H9 (cell line): ENCODE data around the gene EDARADD. TPM values are rescaled to one million over a fixed set of nuclear protein-coding genes. Genes with fewer than 3 reads are reported as not detected.

Experiments
- DNase-seq: peaks from one replicate; pipeline ENCODE4 v3.0.0-alpha.2; 2017
- H2AFZ ChIP-seq: one replicate; pipeline ENCODE4 v1.6.1; 2013; ENCODE audit warnings: mild to moderate bottlenecking, low read length, control low read depth, moderate library complexity
- H2AK5ac ChIP-seq: 2 replicates; pipeline ENCODE4 v1.6.1; 2013; ENCODE audit warnings: low read length, control low read depth, mixed read lengths; ENCODE audit not compliant: insufficient read length
- H2BK120ac ChIP-seq: one replicate; pipeline ENCODE4 v1.6.1; 2013; ENCODE audit warnings: low read depth, mild to moderate bottlenecking, low read length, control low read depth, inconsistent platforms; ENCODE audit not compliant: poor library complexity, severe bottlenecking
- H2BK12ac ChIP-seq: 2 replicates; pipeline ENCODE4 v1.6.1; 2013; ENCODE audit warnings: low read length, control low read depth, mixed read lengths, low read depth; ENCODE audit not compliant: insufficient read length
- H2BK15ac ChIP-seq: 2 replicates; pipeline ENCODE4 v1.6.1; 2013; ENCODE audit warnings: low read depth, low read length, control low read depth
- H2BK20ac ChIP-seq: one replicate; pipeline ENCODE4 v1.6.1; 2013; ENCODE audit warnings: low read depth, mild to moderate bottlenecking, low read length, control low read depth, inconsistent platforms; ENCODE audit not compliant: poor library complexity, severe bottlenecking
- H2BK5ac ChIP-seq: 2 replicates; pipeline ENCODE4 v1.6.1; 2013; ENCODE audit warnings: low read length, control low read depth, mixed read lengths; ENCODE audit not compliant: insufficient read length
- H3K14ac ChIP-seq: 2 replicates; pipeline ENCODE4 v1.6.1; 2013; ENCODE audit warnings: low read length, control low read depth; ENCODE audit not compliant: insufficient read depth
- H3K18ac ChIP-seq: 2 replicates; pipeline ENCODE4 v1.6.1; 2013; ENCODE audit warnings: low read depth, mild to moderate bottlenecking, mixed read lengths, low read length, control low read depth; ENCODE audit not compliant: insufficient read length
- H3K23ac ChIP-seq: 2 replicates; pipeline ENCODE4 v1.6.1; 2013; ENCODE audit warnings: low read length, control low read depth, mixed read lengths, low read depth; ENCODE audit not compliant: insufficient read length
- H3K23me2 ChIP-seq: 2 replicates; pipeline ENCODE4 v1.6.1; 2013; ENCODE audit warnings: low read depth, mild to moderate bottlenecking, mixed read lengths, low read length, control low read depth; ENCODE audit not compliant: insufficient read length, poor library complexity, severe bottlenecking
- H3K27ac ChIP-seq: 2 replicates; pipeline ENCODE4 v1.5.1; 2013; ENCODE audit warnings: low read length, control low read depth, mixed read lengths, low read depth; ENCODE audit not compliant: insufficient read length
- H3K27me3 ChIP-seq: 2 replicates; pipeline ENCODE4 v1.6.1; 2013; ENCODE audit warnings: low read length, control low read depth, inconsistent platforms; ENCODE audit not compliant: insufficient read depth
- H3K4ac ChIP-seq: 2 replicates; pipeline ENCODE4 v1.6.1; 2013; ENCODE audit warnings: low read depth, mild to moderate bottlenecking, control low read depth, inconsistent platforms, low read length, moderate library complexity
- H3K4me1 ChIP-seq: 2 replicates; pipeline ENCODE4 v1.6.1; 2013; ENCODE audit warnings: low read length, control low read depth, inconsistent platforms; ENCODE audit not compliant: insufficient read depth
- H3K4me2 ChIP-seq: 2 replicates; pipeline ENCODE4 v1.6.1; 2013; ENCODE audit warnings: low read length, control low read depth, mixed read lengths; ENCODE audit not compliant: insufficient read length, insufficient read depth
- H3K56ac ChIP-seq: 2 replicates; pipeline ENCODE4 v1.6.1; 2013; ENCODE audit warnings: low read depth, mild to moderate bottlenecking, mixed read lengths, low read length, control low read depth; ENCODE audit not compliant: insufficient read length
- H3K79me1 ChIP-seq: 2 replicates; pipeline ENCODE4 v1.6.1; 2013; ENCODE audit warnings: low read depth, mild to moderate bottlenecking, moderate library complexity, low read length, control low read depth, inconsistent platforms; ENCODE audit not compliant: insufficient read depth, poor library complexity, severe bottlenecking
- H3K79me2 ChIP-seq: 2 replicates; pipeline ENCODE4 v1.6.1; 2013; ENCODE audit warnings: low read length, control low read depth, inconsistent platforms; ENCODE audit not compliant: insufficient read depth
- H3K9ac ChIP-seq: 2 replicates; pipeline ENCODE4 v1.6.1; 2013; ENCODE audit warnings: low read length, control low read depth, mixed read lengths; ENCODE audit not compliant: insufficient read length; ENCODE audit errors: extremely low read depth
- H3K9me3 ChIP-seq: one replicate; pipeline ENCODE4 v1.6.1; 2013; ENCODE audit warnings: low read depth, low read length, inconsistent platforms; ENCODE audit not compliant: control insufficient read depth
- H3T11ph ChIP-seq: one replicate; pipeline ENCODE4 v1.6.1; 2013; ENCODE audit warnings: mild to moderate bottlenecking, low read length, control low read depth, inconsistent platforms
- H4K20me1 ChIP-seq: one replicate; pipeline ENCODE4 v1.6.1; 2013; ENCODE audit not compliant: control insufficient read depth, insufficient read length, insufficient read depth
- H4K5ac ChIP-seq: 2 replicates; pipeline ENCODE4 v1.6.1; 2013; ENCODE audit warnings: low read depth, mild to moderate bottlenecking, mixed read lengths, low read length, control low read depth; ENCODE audit not compliant: insufficient read length
- H4K8ac ChIP-seq: replicated peaks from 2 replicates; pipeline ENCODE4 v1.6.1; 2013; ENCODE audit warnings: low read length, control low read depth, mixed read lengths, low read depth; ENCODE audit not compliant: insufficient read length
- H4K91ac ChIP-seq: 2 replicates; pipeline ENCODE4 v1.6.1; 2013; ENCODE audit warnings: low read depth, mild to moderate bottlenecking, moderate library complexity, mixed read lengths, low read length, control low read depth; ENCODE audit not compliant: insufficient read length
- H3K27ac Mint-ChIP-seq, 3 experiments: 2 replicates in 2 of 3; 3 replicates in 1 of 3; pipeline ENCODE4 v1.8.0; 2020 to 2021; ENCODE audit warnings: mixed read lengths in 3 of 3, mild to moderate bottlenecking in 1 of 3, moderate library complexity in 1 of 3
- H3K27me3 Mint-ChIP-seq: 2 replicates; pipeline ENCODE4 v1.8.0; 2021; ENCODE audit warnings: low read depth, mild to moderate bottlenecking, moderate library complexity, mixed read lengths
- H3K36me3 Mint-ChIP-seq, 3 experiments: 2 replicates in 2 of 3; 3 replicates in 1 of 3; pipeline ENCODE4 v1.8.0; 2020 to 2021; ENCODE audit warnings: low read depth in 3 of 3, mixed read lengths in 3 of 3; ENCODE audit not compliant: insufficient read depth in 1 of 3
- H3K4me1 Mint-ChIP-seq, 2 experiments: 2 replicates each; pipeline ENCODE4 v1.8.0; 2020; ENCODE audit warnings: mixed read lengths in 2 of 2
- H3K4me3 Mint-ChIP-seq, 2 experiments: 2 replicates in 1 of 2; 3 replicates in 1 of 2; pipeline ENCODE4 v1.8.0; 2020 to 2021; ENCODE audit warnings: mild to moderate bottlenecking in 2 of 2, mixed read lengths in 2 of 2, moderate library complexity in 1 of 2
- H3K9me3 Mint-ChIP-seq, 2 experiments: 2 replicates in 1 of 2; 3 replicates in 1 of 2; pipeline ENCODE4 v1.8.0; 2020; ENCODE audit warnings: mild to moderate bottlenecking in 2 of 2, mixed read lengths in 2 of 2, moderate library complexity in 1 of 2
- WGBS: extraction: QIAGEN DNeasy Blood & Tissue Kit; methylation state at CpG from one replicate; pipeline ENCODE4 v1.1.7; 2013; ENCODE audit warnings: missing lambda C conversion rate, low lambda C conversion rate, mixed read lengths; ENCODE audit not compliant: insufficient read length; ENCODE audit errors: extremely low coverage; 5-methylcytosine and 5-hydroxymethylcytosine counted together
- total RNA-seq: library from RNA; stranded (reverse); gene quantifications from 2 replicates; pipeline ENCODE4 v1.2.1, GENCODE V29; 2021
- TF ChIP-seq, protein P1 (sequence below): fragments of 200-600 bp; sonication (generic); conservative IDR thresholded peaks from 3 replicates; pipeline ENCODE4 v1.8.0; 2021; ENCODE audit warnings: antibody characterized with exemption, mild to moderate bottlenecking

The EDARADD gene
- total RNA-seq, 1 experiment from 2014 or later = 3.8 TPM

DNA sequence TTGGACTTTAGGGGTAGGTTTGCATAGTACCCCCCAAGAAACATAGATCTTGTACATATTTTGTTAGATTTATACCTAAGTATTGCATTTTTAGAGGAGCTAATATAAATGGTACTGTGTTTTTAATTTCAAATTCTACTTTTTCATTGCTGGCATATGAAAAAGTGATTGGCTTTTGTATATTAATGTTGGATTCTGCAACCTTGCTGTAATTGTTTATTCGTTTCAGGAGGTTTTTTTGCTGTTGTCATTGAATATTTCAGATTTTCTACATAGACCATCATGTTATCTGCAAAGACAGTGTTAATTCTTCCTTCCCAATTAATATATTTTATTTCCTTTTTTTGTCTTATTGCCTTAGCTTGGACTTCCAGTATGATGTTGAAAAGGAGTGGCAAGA is 23.0 kb upstream of the EDARADD start:
- Mint-ChIP-seq H3K36me3 (no peaks in the 10 kb centered on the region), H3K27ac (no peak overlapping the region), H3K4me3 (no peak overlapping the region), H3K9me3 (no peaks in the 10 kb centered on the region), H3K4me1 (peaks cover 5% of the 10 kb centered on the region in 2 experiments), H3K27me3 (no peaks in the 10 kb centered on the region; the same call in 1 of the 2 replicates)
- Histone ChIP-seq H3K18ac (no peak overlapping the region), H3K79me1 (no peaks in the 10 kb centered on the region), H2BK15ac (no peak overlapping the region), H3K56ac (no peak overlapping the region), H3K9me3 (no peaks in the 10 kb centered on the region), H4K20me1 (no peaks in the 10 kb centered on the region), H2BK12ac (no peak overlapping the region), H3K4ac (no peak overlapping the region), H2AK5ac (no peak overlapping the region), H4K5ac (no peak overlapping the region), H3K4me2 (no peak overlapping the region), H4K91ac (no peak overlapping the region), H2AFZ (no peak overlapping the region), H3K79me2 (no peaks in the 10 kb centered on the region), H2BK5ac (no peak overlapping the region), H3K27ac (no peak overlapping the region), H4K8ac (no peak overlapping the region), H3K14ac (no peak overlapping the region), H3T11ph (no peak overlapping the region), H3K23me2 (no peaks in the 10 kb centered on the region), H3K4me1 (no peaks in the 10 kb centered on the region), H3K27me3 (no peaks in the 10 kb centered on the region), H3K9ac (no peak overlapping the region), H3K23ac (no peak overlapping the region), H2BK120ac (no peak overlapping the region), H2BK20ac (no peak overlapping the region)
- no CpG with 5 or more reads among the region's 1 CpG for WGBS
- DNase-seq = no peak
- TF ChIP-seq, protein P1, sequence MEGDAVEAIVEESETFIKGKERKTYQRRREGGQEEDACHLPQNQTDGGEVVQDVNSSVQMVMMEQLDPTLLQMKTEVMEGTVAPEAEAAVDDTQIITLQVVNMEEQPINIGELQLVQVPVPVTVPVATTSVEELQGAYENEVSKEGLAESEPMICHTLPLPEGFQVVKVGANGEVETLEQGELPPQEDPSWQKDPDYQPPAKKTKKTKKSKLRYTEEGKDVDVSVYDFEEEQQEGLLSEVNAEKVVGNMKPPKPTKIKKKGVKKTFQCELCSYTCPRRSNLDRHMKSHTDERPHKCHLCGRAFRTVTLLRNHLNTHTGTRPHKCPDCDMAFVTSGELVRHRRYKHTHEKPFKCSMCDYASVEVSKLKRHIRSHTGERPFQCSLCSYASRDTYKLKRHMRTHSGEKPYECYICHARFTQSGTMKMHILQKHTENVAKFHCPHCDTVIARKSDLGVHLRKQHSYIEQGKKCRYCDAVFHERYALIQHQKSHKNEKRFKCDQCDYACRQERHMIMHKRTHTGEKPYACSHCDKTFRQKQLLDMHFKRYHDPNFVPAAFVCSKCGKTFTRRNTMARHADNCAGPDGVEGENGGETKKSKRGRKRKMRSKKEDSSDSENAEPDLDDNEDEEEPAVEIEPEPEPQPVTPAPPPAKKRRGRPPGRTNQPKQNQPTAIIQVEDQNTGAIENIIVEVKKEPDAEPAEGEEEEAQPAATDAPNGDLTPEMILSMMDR = no peak
